Ishikawa (cell line): ENCODE data around the gene KCTD11.

Source experiments
- CEBPB ChIP-seq: IDR thresholded peaks from 2 replicates; pipeline ENCODE4 v1.6.1; 2012
- CREB1 ChIP-seq: IDR thresholded peaks from 2 replicates; pipeline ENCODE4 v1.6.1; 2012; ENCODE audit warnings: low read depth
- EGR1 ChIP-seq: IDR thresholded peaks from 2 replicates; pipeline ENCODE4 v1.6.1; 2012
- EP300 ChIP-seq: IDR thresholded peaks from 2 replicates; pipeline ENCODE4 v1.6.1; 2012; ENCODE audit warnings: borderline replicate concordance
- FOXM1 ChIP-seq: IDR thresholded peaks from 2 replicates; pipeline ENCODE4 v1.6.1; 2012; ENCODE audit warnings: low read depth, borderline replicate concordance
- RAD21 ChIP-seq: IDR thresholded peaks from 2 replicates; pipeline ENCODE4 v1.6.1; 2012; ENCODE audit warnings: low read depth
- TAF1 ChIP-seq: IDR thresholded peaks from 2 replicates; pipeline ENCODE4 v1.6.1; 2012; ENCODE audit warnings: low read depth, mild to moderate bottlenecking
- YY1 ChIP-seq: IDR thresholded peaks from 2 replicates; pipeline ENCODE4 v1.6.1; 2012; ENCODE audit warnings: low read depth
- TF ChIP-seq, protein P1 (sequence below): IDR thresholded peaks from 2 replicates; pipeline ENCODE4 v1.6.1; 2012

DNA sequence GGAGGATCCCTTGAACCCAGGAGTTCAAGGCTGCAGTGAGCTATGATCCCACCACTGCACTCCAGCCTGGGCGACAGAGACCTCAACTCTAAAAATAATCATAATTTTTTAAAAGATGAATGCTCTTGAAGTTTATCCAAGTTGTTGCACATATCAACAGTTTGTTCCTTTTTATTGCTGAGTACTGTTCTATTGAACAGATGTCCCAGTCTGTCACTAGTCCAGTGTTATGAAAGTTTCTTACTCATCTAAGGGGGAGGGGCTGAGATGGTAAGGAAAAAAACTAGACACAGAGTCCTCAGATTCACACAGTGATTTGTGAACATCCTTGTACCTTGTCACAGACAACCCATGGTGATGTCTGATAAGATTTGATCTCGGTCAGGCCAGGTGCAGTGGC is 11.8 kb upstream of the KCTD11 start:
- TF ChIP-seq FOXM1 (no peak), RAD21 (no peak), EP300 (no peak), CREB1 (no peak), EGR1 (no peak), CEBPB (no peak), YY1 (no peak), TAF1 (no peak)
- TF ChIP-seq, protein P1, sequence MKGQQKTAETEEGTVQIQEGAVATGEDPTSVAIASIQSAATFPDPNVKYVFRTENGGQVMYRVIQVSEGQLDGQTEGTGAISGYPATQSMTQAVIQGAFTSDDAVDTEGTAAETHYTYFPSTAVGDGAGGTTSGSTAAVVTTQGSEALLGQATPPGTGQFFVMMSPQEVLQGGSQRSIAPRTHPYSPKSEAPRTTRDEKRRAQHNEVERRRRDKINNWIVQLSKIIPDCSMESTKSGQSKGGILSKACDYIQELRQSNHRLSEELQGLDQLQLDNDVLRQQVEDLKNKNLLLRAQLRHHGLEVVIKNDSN: no peak
